Retina (tissue), 1 donor: Measurements from ENCODE around the gene CD300C.
"Not testable (repeated sequence)": the region's sequence is repeated elsewhere in the genome, so short reads cannot be mapped to it uniquely, and the experiment has no call there.

Experiments
- DNase-seq: peaks from one replicate; pipeline ENCODE4 v3.0.0-alpha.2; 2016

CD300C gene

DNA sequence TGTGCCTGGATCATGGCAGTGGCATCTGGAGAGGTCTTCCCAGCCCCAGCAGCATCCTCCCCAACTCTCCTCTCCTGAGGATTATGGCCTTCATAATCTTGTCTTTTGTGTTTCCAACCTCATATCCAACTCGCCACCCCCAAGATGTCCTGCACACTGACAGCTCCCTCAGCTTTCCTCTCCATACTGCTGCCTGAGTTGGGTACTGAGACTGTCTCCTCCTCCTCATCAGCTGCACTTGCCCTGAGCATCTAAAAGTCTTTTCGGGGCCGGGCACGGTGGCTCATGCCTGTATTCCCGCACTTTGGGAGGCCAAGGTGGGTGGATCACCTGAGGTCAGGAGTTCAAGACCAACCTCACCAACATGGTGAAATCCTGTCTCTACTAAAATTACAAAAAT, 16.7 kb downstream of the CD300C start:
- DNase-seq = no peak

DNA sequence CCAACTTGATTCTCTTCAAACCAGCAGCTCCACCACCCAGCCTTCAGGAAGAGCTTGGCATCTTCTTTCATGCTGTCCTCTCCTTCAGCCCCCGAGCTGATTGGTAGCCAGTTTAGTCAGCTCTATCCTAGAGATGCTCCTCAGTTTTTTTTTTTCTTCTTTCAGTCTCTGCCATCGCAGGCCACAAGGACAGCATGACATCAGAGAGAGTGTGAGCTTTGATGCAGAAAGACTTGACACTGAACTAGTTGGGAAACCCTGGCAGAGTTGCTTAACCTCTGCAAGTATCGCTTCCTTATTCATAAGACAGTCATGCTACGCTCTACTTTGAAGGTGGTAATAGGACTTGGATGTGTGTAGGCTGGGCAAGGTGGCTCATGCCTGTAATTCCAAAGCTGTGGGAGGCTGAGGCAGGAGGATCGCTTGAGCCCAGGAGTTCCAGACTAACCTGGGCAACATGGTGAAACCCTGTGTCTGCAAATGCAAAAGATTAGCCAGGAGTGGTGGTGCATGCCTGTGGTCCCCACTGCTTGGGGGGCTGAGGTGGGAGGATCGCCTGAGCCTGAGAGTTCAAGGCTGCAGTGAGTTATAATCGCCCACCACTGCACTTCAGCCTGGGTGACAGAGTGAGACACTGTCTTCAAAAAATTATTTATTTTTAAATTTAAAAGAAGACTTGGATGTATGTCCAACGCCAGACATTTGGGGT, 17.3 kb downstream of the CD300C start:
- DNase-seq = no peak

DNA sequence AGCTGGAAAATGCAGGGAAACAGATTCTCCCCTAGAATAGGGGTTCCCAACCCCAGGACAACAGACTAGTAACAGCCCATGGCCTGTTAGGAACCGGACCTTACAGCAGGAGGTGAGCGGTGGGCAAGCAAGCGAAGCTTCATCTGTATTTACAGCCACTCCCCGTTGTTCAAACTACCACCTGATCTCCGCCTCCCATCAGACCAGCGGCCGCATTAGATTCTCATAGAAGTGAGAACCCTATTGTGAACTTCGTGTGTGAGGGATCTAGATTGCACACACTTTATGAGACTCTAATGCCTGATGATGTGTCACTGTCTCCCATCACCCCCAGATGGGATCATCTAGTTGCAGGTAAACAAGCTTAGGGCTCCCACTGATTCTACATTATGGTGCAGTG, 18.2 kb downstream of the CD300C start:
- no peak for DNase-seq

DNA sequence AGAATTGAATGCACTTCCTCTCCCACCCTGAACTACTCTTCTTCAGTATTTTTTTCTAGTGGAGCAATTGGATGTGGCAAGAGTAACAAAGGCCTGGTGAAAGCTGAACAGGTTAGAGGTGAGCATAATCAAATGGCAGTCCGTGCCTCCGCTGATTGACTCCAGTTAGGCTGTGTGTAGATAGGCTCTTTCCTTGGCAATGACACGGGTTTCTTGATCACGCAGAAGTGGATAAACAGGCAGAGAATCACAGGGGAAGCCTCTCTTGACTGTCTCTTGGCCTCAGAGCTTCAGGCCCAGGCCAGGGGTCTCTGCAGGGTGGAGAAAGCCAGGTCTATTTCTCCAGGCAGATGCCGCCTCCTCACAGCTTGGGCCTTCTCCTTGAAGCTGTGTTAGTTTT, 18.8 kb downstream of the CD300C start:
- DNase-seq = no peak

DNA sequence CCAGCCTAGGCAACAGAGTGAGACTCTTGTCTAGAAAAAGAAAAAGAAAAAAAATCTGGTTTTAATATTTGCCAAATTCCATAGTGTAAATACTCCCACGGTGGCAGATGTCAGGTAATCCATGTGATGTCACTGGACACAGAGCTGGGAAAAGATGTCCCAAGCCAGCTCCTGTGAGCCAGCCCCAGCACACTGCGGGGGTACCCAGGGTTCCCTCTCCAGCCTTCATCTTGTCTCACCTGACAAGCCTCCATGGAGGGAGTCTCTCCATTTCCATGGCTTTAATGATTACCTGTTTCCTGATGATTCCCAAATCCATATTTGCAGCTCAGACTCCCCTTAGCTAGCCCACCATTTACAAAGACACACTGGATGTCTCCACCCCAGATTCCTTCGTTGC, 19.2 kb downstream of the CD300C start:
- no peak for DNase-seq

DNA sequence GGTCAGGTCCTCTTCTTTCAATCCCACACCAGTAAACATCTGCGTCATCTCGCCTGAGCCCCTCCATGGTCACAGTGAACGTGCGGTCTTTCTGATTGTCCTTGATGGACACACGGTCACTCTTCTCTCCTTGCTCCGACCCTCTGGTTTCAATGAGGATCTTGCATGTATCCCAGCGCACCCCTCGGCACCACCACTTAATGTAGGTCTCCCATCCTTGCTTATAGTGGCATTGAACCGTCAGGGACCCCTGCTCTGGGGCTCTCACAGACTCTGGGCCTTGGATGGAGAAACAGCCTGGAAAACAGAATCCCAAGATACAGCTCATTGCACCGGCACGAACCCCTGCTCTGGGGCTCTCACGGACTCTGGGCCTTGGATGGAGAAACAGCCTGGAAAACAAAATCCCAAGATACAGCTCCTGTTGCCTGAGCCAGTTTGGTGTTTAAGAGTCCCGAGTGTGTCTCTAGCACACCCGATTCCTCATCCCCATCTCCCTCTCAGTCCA, 20.1 kb downstream of the CD300C start:
- DNase-seq = no peak

DNA sequence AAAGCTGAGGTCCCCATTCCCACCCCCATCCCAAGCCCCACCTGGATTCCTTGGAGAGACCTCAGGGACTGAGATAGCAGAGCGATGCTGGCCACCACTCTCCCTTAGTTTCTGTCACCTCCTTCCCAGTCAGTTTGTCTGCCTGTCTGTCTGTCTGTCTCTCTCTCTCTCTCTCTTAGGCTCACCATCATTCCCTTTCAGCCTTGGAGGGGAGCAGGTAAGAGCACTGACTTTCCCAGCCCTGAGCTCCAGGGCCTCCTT, 20.5 kb downstream of the CD300C start:
- no peak for DNase-seq

DNA sequence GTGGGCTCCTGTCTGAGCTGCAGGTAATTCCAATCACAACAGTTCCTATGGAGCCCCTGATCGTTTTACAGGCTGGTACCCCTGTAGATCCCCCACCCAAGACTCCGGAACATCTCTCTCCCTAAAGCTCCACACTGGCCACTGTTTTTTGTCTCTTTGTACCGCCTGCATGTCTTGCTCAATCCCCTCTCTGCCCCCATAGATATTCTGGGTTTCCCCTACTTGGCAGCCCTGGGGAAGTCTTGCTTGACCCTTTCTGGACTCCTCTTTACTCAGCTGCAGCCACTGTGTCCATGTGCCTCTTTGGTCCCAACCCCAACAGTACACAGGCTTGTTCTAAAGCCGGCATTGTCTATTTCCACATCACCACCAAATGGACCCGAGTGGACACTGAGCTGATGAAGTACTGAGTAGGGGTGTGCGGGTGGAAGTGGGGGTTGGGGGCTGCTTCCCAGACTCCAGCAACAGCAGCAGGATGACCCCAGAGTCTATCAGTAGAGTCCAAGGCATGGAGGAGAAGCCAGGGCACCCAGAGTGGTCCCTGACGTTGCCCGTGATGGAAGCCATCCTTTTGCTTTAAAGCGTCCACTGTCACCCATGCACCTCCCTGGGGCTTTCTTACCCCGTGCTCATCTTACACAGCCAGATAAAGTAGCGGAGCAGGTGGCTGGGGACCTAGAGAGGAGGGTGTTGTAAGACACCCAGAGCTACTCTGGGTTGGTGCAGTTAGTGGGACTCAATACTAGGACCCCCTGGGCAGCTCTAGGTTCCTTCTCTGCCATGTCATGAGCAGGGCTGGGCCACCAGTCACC, 21.1 kb downstream of the CD300C start:
- no peak for DNase-seq

DNA sequence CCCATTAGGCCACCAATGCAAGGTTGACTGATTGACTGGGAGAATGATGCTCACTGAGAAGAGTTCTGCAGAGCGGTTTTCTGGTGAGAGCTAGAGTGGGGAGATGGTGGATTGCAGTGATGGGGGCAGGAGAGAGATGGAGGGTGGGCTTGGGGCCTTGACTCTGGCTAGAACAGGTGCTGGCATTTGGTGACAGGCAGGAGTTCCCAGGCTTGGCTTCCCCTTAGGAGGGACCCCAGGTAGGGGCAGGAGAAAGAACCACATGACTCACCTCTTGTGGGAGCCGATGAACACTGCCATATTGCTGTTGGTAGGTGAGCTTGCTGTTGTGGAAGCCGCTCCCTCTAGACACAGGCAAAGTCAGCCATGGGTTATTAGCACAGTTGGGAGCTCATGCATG, 22.6 kb downstream of the CD300C start:
- no peak for DNase-seq

DNA sequence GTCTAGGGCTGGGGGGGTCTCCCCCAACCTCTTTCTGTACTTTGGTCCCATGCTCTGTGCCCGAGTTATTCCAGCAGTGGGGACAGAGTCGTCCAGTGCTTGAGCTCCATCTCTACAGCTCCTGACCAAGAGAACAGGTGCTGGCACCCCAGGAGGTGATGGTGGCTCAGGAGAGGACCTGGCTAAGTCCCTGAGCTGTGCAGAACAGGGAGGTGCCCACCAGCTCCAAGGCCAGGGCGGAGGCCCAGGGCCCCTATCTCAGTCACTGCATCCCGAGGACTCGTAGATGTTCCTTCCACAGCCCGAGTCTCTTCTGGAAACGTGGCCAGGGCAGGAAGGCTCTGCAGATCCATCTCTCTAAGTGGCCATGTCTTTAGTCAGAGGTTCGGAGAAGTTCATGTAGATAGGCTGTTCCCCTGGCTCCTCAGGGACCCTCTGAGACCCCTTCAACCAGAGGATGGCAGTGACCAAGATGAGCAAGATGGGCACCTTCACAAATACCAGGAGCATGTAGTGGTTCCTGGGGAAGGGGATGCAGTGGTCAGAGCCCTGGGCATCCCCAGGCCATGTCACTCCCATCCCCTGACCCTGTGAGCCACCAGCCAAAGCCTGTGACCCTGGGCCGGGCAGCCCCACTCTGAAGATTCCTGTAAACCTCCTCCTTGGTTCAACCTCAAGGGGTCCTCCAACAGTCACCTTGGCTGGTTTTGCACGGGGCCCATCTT, 23.4 kb downstream of the CD300C start:
- DNase-seq = no peak

DNA sequence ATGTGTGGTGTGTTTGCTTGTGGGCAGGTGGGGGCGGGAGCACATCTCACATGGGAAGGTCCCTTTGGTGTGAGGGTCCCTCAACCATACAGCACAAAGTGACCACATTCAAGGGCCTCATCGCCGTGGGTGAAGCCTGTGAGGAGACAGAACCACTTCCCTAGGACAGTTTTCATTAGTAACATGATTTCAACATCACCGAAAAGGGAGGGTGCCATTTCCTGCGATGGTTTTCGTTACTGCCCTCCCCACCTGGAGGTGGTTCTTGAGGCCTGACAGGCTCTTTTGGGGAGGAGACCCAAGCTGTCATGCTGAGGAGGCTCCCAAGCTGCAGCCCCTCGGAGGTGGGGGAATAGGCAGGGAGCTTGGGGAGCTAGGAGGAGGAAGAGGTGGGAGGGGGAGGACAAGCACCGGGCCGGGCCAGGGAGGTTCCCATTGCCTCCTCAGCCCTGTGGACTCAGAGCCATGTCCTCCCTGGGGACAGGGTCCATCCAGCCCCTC, 24.2 kb downstream of the CD300C start:
- no peak for DNase-seq

DNA sequence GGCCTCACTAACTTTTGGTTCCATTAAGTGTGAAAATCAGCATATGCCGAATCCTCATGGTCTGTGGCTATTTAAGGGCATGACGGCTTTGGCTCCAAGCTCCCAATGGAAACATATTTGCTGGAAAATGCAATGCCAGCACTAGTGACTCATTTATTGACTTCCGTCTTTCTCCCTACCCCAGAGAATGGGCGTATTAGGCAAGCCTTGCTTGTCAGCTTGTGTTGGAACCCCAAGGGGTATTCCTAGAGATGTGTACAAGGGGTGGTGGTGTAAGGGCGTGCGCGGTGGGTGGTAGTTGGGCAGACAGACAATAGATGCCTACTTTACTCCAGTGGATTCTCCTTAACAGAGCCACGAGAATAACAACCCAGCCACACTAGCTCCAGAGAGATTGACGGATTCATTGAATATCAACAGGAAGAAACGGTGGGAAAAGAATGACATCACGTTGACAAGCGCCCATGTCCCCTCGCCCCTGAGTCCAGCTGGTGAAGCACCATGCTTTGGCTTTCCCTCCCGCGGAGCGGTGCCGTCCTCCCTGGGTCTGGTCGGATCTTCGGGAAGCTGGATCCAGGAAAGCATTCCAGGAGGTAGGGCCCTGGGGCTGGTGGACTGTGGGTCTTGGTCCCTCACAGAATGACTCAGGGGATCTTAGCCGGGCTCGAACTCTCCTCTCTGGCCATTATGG, 25.0 kb downstream of the CD300C start:
- no peak for DNase-seq

DNA sequence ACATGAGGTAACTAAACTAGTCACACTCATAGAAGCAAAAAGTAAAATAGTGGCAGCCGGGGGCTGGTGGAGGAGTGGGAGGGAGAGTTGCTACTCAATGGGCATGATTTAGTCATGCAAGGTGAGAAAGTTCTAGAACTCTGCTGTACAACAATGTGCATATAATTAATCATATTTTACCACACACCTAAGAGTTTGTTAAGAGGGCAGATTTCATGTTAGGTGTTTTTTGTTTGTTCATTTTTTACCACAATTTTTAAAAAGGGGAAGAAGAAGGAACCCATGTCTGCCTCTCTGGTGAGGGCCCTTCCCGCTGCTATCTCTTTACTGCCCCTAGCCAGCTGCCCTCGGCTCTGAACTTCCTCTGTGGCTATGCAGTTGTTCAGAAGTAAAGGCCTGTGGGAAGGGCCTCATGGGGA, 25.9 kb downstream of the CD300C start:
- no peak for DNase-seq

DNA sequence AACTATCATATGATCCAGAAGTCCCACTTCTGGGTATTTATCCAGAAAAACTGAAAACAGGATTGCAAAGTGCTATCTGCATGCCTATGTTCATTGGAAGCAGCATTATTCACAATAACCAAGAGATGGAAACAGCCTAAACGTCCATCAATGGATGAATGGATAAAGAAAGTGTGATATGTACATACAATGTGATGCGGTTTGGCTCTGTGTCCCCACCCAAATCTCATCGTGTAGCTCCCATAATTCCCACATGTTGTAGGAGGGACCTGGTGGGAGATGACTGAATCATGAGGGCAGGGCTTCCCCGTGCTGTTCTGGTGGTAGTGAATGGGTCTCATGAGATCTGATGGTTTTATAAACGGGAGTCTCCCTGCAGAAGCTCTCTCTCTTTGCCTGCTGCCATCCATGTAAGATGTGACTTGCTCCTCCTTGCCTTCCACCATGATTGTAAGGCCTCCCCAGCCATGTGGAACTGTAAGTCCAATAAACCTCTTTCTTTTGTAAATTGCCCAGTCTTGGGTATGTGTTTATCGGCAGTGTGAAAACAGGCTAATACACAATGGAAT, 27.4 kb downstream of the CD300C start:
- DNase-seq = not testable (repeated sequence)

DNA sequence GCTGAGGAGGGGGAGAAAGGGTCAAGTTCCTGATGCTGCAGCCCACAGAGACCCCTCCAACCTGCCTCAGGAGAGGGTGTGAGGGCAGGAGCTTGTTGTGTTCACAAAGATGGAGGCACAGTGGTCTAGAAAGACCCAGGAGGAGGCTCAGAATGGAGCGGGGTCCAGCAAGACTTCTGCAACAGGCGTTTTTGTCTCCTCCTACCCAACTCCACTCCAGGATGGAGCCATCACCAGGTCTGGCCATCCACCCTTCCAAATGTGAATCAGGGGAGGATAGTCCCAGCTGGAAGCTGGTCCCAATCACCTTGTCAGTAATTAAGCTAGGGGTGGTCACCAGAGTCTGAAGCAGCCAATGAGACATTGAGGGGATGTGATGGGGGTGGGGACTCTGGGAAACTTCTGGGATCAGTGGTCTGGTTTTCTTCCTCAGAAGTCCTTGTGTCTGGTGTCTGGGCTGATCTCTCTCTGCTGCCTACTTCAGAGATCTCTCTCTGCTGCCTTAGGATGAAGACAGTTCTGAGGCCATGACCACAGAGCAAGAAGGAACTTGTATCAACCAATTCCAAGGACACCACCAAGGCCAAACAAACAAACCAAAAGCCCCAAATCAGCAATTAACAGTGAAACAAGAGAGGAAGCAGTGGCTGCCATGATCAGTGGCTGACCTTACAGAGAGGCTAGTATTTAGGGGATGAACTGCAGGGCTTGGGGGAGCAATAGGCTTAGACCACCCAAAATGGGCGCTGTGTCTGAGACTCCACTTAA, 29.2 kb downstream of the CD300C start:
- DNase-seq = no peak

DNA sequence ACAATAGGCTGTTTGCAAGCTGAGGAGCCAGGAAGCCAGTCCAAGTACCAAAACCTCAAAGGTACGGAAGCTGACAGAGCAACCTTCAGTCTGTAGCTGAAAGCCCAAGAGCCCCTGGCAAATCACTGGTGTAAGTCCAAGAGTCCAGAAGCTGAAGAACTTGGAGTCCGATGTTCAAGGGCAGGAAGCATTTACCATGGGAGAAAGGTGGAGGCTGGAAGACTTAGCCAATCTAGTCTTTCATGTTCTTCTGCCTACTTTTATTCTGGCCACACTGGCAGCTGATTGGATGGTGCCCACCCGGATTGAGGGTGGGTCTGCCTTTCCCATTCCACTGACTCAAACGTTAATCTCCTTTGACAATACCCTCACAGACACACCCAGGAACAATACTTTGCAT, 30.0 kb downstream of the CD300C start:
- DNase-seq = no peak

DNA sequence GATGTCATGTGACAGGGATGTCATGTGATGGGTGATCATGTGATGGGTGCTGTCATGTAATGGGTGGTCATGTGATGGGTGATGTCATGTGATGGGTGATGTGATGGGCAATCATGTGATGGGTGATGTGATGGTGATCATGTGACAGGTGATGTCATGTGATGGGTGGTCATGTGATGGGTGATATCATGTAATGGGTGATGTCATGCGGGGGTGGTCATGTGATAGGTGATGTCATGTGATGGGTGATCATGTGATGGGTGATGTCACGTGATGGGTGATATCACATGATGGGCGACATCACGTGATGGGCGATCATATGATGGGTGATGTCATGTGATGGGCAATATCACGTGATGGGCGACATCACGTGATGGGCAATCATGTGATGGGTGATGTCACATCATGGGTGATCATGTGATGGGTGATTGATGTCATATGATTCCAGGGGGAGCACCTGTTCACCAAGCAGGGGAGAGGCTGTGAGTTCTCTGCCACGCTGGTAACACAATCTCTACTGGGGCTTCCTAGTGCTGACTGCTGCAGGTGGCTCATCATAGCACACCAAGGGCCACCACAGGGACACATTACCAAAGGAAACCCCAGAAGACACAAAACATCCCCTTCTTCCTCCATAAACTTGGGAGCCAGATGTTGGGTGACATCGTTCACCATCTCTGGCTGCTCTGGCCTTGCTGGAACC, 31.1 kb downstream of the CD300C start:
- DNase-seq = no peak

DNA sequence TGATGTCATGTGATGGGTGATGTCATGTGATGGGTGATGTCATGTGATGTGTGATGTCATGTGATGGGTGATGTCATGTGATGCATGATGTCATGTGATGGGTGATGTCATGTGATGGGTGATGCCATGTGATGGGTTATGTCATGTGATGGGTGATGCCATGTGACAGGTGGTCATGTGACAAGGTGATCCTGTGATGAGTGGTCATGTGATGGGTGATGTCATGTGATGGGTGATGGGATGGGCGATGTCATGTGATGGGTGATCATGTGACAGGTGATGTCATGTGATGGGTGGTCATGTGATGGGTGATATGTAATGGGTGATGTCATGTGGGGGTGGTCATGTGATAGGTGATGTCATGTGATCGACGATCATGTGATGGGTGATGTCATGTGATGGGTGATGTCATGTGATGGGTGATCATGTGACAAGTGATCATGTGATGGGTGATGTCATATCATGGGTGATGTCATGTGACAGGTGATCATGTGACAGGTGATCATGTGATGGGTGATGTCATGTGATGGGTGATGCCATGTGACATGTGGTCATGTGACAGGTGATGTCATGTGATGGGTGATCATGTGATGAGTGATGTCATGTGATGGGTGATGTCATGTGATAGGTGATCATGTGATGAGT, 31.8 kb downstream of the CD300C start:
- DNase-seq = peak; percentile 17

DNA sequence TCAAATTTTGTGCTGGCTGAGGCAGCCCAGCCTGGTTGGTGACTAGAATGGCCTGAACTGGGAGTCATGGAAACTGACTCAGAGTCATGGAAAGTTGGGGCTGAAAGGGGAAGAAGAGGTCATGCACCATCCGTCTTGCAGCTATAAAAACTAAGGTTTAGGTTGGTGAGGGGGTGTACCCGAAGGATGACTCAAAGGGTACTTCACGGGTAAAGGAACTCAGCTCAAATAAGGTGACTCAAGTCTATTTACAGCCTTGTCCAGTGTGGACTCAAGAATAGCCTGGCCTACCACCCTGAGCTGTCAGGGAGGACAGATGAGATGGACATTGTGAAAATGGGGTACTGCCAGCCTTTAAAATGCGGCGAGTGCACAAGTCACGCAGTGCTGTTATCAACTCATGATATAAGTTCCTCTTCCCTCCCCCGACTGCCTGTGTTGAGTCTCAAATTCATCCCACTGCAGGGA, 33.3 kb downstream of the CD300C start:
- no peak for DNase-seq

DNA sequence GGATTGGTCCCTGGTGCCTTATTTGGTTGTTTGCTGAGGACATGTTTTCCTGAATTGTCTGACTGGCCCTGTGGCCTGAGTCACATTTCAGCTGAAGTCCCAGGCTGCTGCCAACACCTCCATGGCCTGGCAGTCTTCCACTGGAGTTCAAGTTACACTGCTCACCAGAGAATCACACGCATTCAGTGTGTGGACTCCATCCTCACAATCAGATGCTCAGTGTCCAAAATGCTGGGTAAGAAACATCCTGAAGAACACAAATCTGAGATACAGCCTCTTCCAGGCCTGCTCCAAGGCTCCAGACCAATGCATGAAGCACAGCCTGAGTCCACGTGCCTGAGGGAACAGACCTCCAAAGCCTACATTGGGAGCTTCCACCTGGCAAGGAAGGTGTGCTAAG, 33.9 kb downstream of the CD300C start:
- no peak for DNase-seq

DNA sequence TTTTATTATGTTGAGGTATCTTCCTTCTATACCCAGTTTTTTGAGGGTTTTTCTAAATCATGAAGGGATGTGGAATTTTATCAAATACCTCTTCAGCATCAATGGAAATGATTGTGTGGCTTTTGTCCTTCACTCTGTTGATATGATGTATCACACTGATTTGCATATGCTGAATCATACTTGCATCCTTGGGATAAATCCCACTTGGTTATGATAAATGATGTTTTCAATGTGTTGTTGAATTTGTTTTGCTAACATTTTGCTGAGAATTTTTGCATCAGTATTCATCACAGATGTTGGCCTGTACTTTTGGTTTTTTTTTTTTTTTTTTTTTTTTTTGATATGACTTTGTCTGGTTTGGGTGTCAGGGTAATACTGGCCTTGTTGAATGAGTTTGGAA, 37.8 kb downstream of the CD300C start:
- no peak for DNase-seq
